ENCODE results near the gene RPS15. TPM values are rescaled to one million over a fixed set of nuclear protein-coding genes. Genes with fewer than 3 reads are reported as not detected.

Gene RPS15
- total RNA-seq, 1 donor from 2014 or later = 603 TPM

DNA sequence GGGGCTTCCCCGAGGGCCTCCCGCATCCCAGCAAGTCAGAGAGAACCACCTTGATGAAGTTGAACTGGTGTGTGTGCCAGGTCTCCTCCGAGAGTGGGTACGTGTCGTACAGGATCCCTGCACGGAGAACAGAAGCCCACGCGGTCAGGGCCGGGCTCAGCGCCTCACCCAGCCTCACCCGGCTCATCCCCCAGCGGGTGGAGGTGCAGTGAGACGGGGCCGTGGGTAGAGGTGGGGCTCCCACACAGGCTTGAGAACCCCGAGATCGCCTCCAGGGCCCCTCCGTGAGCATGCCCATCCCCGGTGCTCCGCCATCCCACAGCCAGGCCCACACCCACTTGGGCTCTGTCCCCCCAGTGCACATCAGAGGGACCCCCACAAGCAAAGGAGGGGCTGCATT is 39.1 kb upstream of the RPS15 start:
- Mint-ChIP-seq H3K27ac (ENCODE audit: unreplicated experiment) (no peak overlapping the region), H3K27me3 (ENCODE audit: unreplicated experiment) (peaks cover 1% of the 10 kb centered on the region), H3K4me3 (ENCODE audit: unreplicated experiment) (no peak overlapping the region), H3K4me1 (ENCODE audit: low read depth, unreplicated experiment) (no peaks in the 10 kb centered on the region), H3K9me3 (ENCODE audit: unreplicated experiment) (peaks cover 4% of the 10 kb centered on the region), H3K36me3 (ENCODE audit: unreplicated experiment) (no peaks in the 10 kb centered on the region)
- no peak for DNase-seq
- TF ChIP-seq, protein P1, sequence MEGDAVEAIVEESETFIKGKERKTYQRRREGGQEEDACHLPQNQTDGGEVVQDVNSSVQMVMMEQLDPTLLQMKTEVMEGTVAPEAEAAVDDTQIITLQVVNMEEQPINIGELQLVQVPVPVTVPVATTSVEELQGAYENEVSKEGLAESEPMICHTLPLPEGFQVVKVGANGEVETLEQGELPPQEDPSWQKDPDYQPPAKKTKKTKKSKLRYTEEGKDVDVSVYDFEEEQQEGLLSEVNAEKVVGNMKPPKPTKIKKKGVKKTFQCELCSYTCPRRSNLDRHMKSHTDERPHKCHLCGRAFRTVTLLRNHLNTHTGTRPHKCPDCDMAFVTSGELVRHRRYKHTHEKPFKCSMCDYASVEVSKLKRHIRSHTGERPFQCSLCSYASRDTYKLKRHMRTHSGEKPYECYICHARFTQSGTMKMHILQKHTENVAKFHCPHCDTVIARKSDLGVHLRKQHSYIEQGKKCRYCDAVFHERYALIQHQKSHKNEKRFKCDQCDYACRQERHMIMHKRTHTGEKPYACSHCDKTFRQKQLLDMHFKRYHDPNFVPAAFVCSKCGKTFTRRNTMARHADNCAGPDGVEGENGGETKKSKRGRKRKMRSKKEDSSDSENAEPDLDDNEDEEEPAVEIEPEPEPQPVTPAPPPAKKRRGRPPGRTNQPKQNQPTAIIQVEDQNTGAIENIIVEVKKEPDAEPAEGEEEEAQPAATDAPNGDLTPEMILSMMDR (IDR thresholded peaks at IDR 0.05; ENCODE audit: partially characterized antibody, unreplicated experiment) = no peak

DNA sequence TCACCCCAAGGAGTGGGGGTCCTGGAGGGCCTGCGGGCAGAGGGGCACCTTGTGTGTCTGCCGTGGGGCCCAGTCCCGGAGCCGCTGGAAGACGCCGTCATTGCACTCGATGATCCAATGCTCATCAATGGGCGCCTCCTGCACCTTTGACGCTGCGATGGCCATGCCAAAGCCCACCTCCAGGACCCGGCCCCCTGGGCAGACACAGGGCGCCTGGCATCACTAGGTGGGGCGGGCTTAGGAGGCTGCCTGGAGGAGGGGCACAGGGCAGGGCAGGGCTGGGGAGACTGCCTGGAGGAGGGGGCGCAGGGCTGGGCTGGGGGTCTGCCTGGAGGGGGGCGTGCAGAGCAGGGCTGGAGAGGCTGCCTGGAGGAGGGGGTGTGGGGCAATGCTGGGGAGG is 38.5 kb upstream of the RPS15 start:
- peaks cover 1% of the 10 kb centered on the region for H3K27me3 Mint-ChIP-seq (ENCODE audit: unreplicated experiment)
- no peaks in the 10 kb centered on the region for H3K36me3 Mint-ChIP-seq (ENCODE audit: unreplicated experiment)
- TF ChIP-seq, protein P1 (IDR thresholded peaks at IDR 0.05; ENCODE audit: partially characterized antibody, unreplicated experiment) = no peak
- no peaks in the 10 kb centered on the region for H3K4me1 Mint-ChIP-seq (ENCODE audit: low read depth, unreplicated experiment)
- H3K9me3 Mint-ChIP-seq (ENCODE audit: unreplicated experiment) = peaks cover 4% of the 10 kb centered on the region
- DNase-seq = no peak
- no peak overlapping the region for H3K27ac Mint-ChIP-seq (ENCODE audit: unreplicated experiment)
- no peak overlapping the region for H3K4me3 Mint-ChIP-seq (ENCODE audit: unreplicated experiment)

- Mint-ChIP-seq H3K27ac (ENCODE audit: unreplicated experiment) (no peak overlapping the region), H3K36me3 (ENCODE audit: unreplicated experiment) (no peaks in the 10 kb centered on the region)
Observed at GRCh38 chr19:1400281-1401137, 37.7 kb upstream of the RPS15 start.

DNA sequence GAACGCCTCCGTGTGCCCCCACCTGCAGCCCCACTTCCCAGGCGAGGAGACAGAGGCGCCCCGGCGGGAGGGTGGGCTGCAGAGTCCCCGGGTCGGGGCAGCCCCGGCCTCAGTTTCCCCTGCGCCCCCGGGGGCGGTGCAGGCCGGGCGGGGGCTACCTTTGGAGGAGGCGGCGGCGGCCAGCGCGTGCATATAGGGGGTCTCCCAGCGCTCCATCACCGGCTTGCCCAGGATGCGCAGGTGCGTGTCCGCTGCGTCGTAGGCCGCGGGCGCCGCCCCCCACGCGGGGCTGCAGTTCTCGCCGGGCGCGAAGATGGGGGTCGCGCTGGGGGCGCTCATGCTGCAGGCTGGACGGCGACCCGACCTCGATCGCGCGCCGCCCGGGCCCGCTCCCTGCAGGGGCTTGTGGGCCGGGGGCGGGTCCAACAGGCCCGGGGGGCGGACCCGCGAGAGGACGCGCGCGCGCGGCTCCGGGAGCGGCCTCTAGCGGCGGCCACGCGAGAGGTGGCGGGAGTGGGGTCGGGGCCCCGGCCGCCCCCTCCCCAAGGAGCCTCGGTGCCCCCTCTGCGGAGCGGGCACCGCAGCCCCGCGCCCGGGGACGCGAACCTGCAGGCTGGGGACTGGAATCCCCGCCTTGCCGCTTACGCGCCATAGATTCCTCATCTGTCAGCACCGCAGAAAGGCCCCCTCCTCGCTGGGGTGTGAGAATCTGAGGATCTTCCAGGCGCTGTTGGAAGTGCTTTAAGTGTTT is 36.9 kb upstream of the RPS15 start, which contains the start of gene GAMT:
TSS of gene GAMT (minus strand) at position 405 of the 751 bp plus-strand sequence. CDS start at position 339, 66 bp downstream.
- Mint-ChIP-seq H3K9me3 (ENCODE audit: unreplicated experiment) (peaks cover 6% of the 10 kb centered on the region), H3K27me3 (ENCODE audit: unreplicated experiment) (peaks cover 2% of the 10 kb centered on the region), H3K4me3 (ENCODE audit: unreplicated experiment) (peak within 1 kb of the TSS; percentile 61), H3K36me3 (ENCODE audit: unreplicated experiment) (no peaks in the 10 kb centered on the region), H3K4me1 (ENCODE audit: low read depth, unreplicated experiment) (no peaks in the 10 kb centered on the region), H3K27ac (ENCODE audit: unreplicated experiment) (no peak within 1 kb of the TSS)
- peak; percentile 61 for DNase-seq
- TF ChIP-seq, protein P1 (IDR thresholded peaks at IDR 0.05; ENCODE audit: partially characterized antibody, unreplicated experiment) = no peak

More at GRCh38 chr19:1400281-1401137, 37.7 kb upstream of the RPS15 start:
- peak; percentile 51 for DNase-seq
- Mint-ChIP-seq H3K4me3 (ENCODE audit: unreplicated experiment) (peak overlapping the region; percentile 52), H3K27me3 (ENCODE audit: unreplicated experiment) (peaks cover 1% of the 10 kb centered on the region), H3K9me3 (ENCODE audit: unreplicated experiment) (peaks cover 4% of the 10 kb centered on the region), H3K4me1 (ENCODE audit: low read depth, unreplicated experiment) (no peaks in the 10 kb centered on the region)
- TF ChIP-seq, protein P1 (IDR thresholded peaks at IDR 0.05; ENCODE audit: partially characterized antibody, unreplicated experiment) = no peak

Measured in glutamatergic neuron (in vitro differentiated cells).